ENCODE data around the gene UQCR11.

The UQCR11 gene

GRCh38 chr19:1554968-1555367 lies 50.3 kb downstream of the UQCR11 start:
- H3K36me3 Mint-ChIP-seq (ENCODE audit: low read depth): peaks cover 22% of the 10 kb centered on the region
- no peaks in the 10 kb centered on the region for H3K9me3 Mint-ChIP-seq
- no peak overlapping the region for H3K27ac Mint-ChIP-seq
- H3K4me3 Mint-ChIP-seq: no peak overlapping the region
- peaks cover 5% of the 10 kb centered on the region for H3K4me1 Mint-ChIP-seq
- no peaks in the 10 kb centered on the region for H3K27me3 Mint-ChIP-seq (ENCODE audit: low read depth)
- TF ChIP-seq, protein P1, sequence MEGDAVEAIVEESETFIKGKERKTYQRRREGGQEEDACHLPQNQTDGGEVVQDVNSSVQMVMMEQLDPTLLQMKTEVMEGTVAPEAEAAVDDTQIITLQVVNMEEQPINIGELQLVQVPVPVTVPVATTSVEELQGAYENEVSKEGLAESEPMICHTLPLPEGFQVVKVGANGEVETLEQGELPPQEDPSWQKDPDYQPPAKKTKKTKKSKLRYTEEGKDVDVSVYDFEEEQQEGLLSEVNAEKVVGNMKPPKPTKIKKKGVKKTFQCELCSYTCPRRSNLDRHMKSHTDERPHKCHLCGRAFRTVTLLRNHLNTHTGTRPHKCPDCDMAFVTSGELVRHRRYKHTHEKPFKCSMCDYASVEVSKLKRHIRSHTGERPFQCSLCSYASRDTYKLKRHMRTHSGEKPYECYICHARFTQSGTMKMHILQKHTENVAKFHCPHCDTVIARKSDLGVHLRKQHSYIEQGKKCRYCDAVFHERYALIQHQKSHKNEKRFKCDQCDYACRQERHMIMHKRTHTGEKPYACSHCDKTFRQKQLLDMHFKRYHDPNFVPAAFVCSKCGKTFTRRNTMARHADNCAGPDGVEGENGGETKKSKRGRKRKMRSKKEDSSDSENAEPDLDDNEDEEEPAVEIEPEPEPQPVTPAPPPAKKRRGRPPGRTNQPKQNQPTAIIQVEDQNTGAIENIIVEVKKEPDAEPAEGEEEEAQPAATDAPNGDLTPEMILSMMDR (IDR thresholded peaks at IDR 0.05; ENCODE audit: unreplicated experiment in 3 of 3): no peak

GRCh38 chr19:1553415-1553814 lies 51.8 kb downstream of the UQCR11 start:
- H3K9me3 Mint-ChIP-seq: no peaks in the 10 kb centered on the region
- no peak overlapping the region for H3K27ac Mint-ChIP-seq
- peaks cover 4% of the 10 kb centered on the region for H3K27me3 Mint-ChIP-seq (ENCODE audit: low read depth)
- TF ChIP-seq, protein P1 (IDR thresholded peaks at IDR 0.05; ENCODE audit: unreplicated experiment in 3 of 3): no peak
- H3K36me3 Mint-ChIP-seq (ENCODE audit: low read depth): peaks cover 17% of the 10 kb centered on the region
- H3K4me3 Mint-ChIP-seq: no peak overlapping the region
- no peaks in the 10 kb centered on the region for H3K4me1 Mint-ChIP-seq

DNA sequence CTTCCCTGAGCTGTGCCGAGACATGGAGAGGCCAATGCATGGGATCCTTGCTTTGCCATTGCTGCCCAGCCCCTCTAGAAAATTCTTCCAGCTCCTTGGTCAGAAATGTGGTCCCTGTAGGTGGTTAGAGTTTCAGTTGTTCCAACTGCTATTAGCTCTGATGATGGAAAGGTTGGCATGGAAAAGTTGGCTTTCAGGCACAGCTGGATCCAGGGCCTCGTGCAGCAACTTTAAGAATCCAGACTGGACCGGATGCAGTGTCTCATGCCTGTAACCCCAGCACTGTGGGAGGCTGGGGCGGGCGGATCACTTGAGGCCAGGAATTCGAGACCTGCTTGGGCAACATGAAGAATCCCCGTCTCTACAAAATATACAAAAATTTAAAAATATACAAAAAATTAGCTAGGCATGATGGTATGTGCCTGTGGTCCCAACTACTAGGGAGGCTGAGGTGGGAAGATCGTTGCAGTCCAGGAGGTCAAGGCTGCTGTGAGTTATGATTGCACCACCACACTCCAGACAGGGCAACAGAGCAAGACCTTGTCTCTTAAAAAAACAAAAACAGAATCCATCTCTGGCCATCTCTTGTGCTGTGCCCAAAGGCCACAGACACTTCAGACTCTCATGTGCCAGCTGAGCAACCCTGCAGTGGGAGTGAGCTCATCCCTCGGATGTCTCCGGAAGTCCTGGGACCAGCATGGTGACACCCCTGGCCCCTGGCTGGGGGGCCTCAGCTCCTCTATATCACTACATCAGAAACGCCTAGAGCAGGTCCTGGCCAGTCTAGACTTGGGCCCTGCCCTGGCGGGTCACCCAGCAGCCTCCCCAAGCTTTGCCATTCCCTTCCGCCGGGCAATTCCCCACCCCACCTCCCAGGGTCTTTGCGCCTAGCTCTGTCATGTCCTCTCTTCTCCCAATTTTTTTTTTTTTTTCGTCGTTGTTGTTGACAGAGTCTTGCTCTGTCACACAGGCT lies 53.9 kb downstream of the UQCR11 start:
- Mint-ChIP-seq H3K4me1 (no peaks in the 10 kb centered on the region), H3K9me3 (no peaks in the 10 kb centered on the region), H3K4me3 (no peak overlapping the region), H3K27me3 (ENCODE audit: low read depth) (peaks cover 5% of the 10 kb centered on the region), H3K27ac (no peak overlapping the region), H3K36me3 (ENCODE audit: low read depth) (peaks cover 4% of the 10 kb centered on the region)
- TF ChIP-seq, protein P1 (IDR thresholded peaks at IDR 0.05; ENCODE audit: unreplicated experiment in 3 of 3): no peak

- Mint-ChIP-seq H3K9me3 (no peaks in the 10 kb centered on the region), H3K36me3 (ENCODE audit: low read depth) (no peaks in the 10 kb centered on the region), H3K4me1 (no peaks in the 10 kb centered on the region), H3K27ac (no peak overlapping the region), H3K27me3 (ENCODE audit: low read depth) (peaks cover 23% of the 10 kb centered on the region), H3K4me3 (no peak overlapping the region)
- TF ChIP-seq, protein P1 (IDR thresholded peaks at IDR 0.05; ENCODE audit: unreplicated experiment in 3 of 3): no peak
Observed at GRCh38 chr19:1549332-1549945, 55.8 kb downstream of the UQCR11 start.
